Measurements from ENCODE around the gene HELZ.
"Not testable (repeated sequence)": the region's sequence is repeated elsewhere in the genome, so short reads cannot be mapped to it uniquely, and the experiment has no call there.

Gene HELZ

DNA sequence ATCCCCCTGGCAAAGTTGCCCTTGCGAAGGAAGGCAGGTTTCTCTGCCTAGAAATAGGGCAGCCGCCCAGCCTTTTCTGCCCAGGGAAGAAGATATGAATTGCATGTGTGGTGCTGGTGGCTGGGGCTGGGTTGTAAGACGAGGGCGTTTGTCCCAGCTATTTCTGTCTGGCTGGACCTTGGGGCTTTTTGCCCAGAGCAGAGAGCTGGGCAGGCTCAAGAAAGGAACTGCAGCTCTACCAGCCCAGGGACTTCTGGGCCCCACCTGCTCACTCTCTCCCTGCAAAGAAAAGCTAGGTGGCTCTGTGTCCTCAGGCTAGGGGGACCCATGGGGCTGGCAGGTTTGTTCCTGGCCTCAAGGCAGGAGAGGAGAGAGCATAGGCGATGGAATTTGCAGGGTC, 200.1 kb downstream of the HELZ start:
- Mint-ChIP-seq H3K27me3 (ENCODE audit: low read depth, poor library complexity) (peaks cover 24% of the 10 kb centered on the region), H3K36me3 (ENCODE audit: low read depth) (peaks cover 6% of the 10 kb centered on the region), H3K4me1 (peaks cover 18% of the 10 kb centered on the region), H3K27ac (no peak overlapping the region), H3K9me3 (peaks cover 28% of the 10 kb centered on the region), H3K4me3 (no peak overlapping the region)
- DNase-seq, result no peak
- TF ChIP-seq, protein P1, sequence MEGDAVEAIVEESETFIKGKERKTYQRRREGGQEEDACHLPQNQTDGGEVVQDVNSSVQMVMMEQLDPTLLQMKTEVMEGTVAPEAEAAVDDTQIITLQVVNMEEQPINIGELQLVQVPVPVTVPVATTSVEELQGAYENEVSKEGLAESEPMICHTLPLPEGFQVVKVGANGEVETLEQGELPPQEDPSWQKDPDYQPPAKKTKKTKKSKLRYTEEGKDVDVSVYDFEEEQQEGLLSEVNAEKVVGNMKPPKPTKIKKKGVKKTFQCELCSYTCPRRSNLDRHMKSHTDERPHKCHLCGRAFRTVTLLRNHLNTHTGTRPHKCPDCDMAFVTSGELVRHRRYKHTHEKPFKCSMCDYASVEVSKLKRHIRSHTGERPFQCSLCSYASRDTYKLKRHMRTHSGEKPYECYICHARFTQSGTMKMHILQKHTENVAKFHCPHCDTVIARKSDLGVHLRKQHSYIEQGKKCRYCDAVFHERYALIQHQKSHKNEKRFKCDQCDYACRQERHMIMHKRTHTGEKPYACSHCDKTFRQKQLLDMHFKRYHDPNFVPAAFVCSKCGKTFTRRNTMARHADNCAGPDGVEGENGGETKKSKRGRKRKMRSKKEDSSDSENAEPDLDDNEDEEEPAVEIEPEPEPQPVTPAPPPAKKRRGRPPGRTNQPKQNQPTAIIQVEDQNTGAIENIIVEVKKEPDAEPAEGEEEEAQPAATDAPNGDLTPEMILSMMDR (IDR thresholded peaks at IDR 0.05), result no peak

GRCh38 chr17:67044016-67044772, 200.8 kb downstream of the HELZ start, which contains the start of gene CACNG1:
CACNG1 (plus strand) TSS chr17:67044554; CDS start chr17:67044661, 107 bp downstream.
- Mint-ChIP-seq H3K36me3 (ENCODE audit: low read depth) (peaks cover 6% of the 10 kb centered on the region), H3K9me3 (peaks cover 23% of the 10 kb centered on the region), H3K4me3 (no peak within 1 kb of the TSS), H3K27ac (no peak within 1 kb of the TSS), H3K27me3 (ENCODE audit: low read depth, poor library complexity) (peaks cover 24% of the 10 kb centered on the region), H3K4me1 (peaks cover 18% of the 10 kb centered on the region)
- no peak for DNase-seq
- TF ChIP-seq, protein P1 (IDR thresholded peaks at IDR 0.05), result no peak

- Mint-ChIP-seq H3K36me3 (ENCODE audit: low read depth) (no peaks in the 10 kb centered on the region), H3K4me1 (peaks cover 18% of the 10 kb centered on the region), H3K4me3 (no peak overlapping the region), H3K9me3 (peaks cover 14% of the 10 kb centered on the region), H3K27ac (no peak overlapping the region), H3K27me3 (ENCODE audit: low read depth, poor library complexity) (peaks cover 27% of the 10 kb centered on the region)
- DNase-seq, result no peak
- TF ChIP-seq, protein P1 (IDR thresholded peaks at IDR 0.05), result no peak
Observed at GRCh38 chr17:67043283-67043682, 201.7 kb downstream of the HELZ start.

DNA sequence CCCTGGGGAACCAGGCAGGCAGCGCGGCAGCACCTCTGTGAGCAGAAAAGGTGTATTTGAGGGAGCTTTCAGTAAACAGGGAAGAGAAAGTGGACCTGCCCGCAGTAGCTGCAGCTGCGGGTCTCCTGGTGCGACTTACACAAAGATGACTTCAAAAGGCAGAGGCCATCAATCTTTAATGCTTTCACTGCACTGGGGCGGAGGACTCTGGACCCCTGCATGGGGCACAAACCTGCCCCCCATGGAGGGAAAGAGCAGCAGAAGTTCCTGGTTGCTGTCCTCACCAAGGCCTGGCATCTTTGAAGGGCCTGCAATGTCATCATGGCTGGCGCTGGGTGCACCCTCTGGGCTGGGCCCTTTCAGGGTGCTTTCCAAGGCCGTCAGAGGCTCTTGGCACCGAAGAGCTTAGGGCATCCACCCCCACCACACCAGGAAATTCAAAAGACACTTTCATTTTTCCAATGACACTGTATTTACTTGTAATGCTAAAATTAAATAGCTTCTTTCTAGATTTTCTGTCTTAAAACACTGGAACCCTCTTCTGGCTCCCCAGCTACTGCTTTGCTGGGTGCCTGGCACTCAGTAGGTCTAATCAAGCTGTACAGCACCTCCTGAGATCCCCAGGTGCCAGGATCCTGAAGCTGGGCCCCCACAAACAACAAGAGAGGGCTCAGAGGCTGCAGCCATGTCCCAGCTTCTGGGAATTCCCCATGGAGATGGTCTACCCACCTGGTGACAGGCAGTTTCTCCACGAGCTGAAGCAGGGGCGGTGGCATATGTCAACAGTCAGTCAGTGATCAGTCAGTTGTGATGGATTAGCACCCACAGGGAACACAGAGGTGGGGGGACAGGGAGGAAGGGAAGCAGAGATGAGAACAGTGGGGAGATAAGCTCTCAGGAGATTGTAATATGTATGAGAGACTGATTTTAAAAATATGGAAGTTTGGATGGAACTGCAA, 202.8 kb downstream of the HELZ start:
- Mint-ChIP-seq H3K36me3 (ENCODE audit: low read depth) (no peaks in the 10 kb centered on the region), H3K9me3 (peaks cover 3% of the 10 kb centered on the region), H3K27ac (no peak overlapping the region), H3K4me1 (peaks cover 18% of the 10 kb centered on the region), H3K4me3 (no peak overlapping the region), H3K27me3 (ENCODE audit: low read depth, poor library complexity) (peaks cover 31% of the 10 kb centered on the region)
- no peak for DNase-seq
- TF ChIP-seq, protein P1 (IDR thresholded peaks at IDR 0.05), result no peak

GRCh38 chr17:67041531-67041930, 203.5 kb downstream of the HELZ start:
- DNase-seq, result no peak
- H3K27me3 Mint-ChIP-seq (ENCODE audit: low read depth, poor library complexity), result peaks cover 29% of the 10 kb centered on the region
- H3K27ac Mint-ChIP-seq, result no peak overlapping the region
- peaks cover 18% of the 10 kb centered on the region for H3K4me1 Mint-ChIP-seq
- H3K36me3 Mint-ChIP-seq (ENCODE audit: low read depth), result no peaks in the 10 kb centered on the region
- TF ChIP-seq, protein P1 (IDR thresholded peaks at IDR 0.05), result no peak
- no peak overlapping the region for H3K4me3 Mint-ChIP-seq
- no peaks in the 10 kb centered on the region for H3K9me3 Mint-ChIP-seq

GRCh38 chr17:67041119-67041518, 203.9 kb downstream of the HELZ start:
- not testable (repeated sequence) for H3K36me3 Mint-ChIP-seq (ENCODE audit: low read depth); H3K4me3 Mint-ChIP-seq; H3K9me3 Mint-ChIP-seq; DNase-seq; H3K27ac Mint-ChIP-seq
- H3K27me3 Mint-ChIP-seq (ENCODE audit: low read depth, poor library complexity), result peaks cover 25% of the 10 kb centered on the region
- H3K4me1 Mint-ChIP-seq, result peaks cover 18% of the 10 kb centered on the region
